GM12878 (cell line): Measurements from ENCODE around the gene HNMT. TPM values are rescaled to one million over a fixed set of nuclear protein-coding genes. Genes with fewer than 3 reads are reported as not detected.

Source experiments
- ATAC-seq: fragments of 200-7000 bp; cut with Tn5 transposase; 3 replicates; pipeline ENCODE4 v1.9.1; 2020; ENCODE audit warnings: mild to moderate bottlenecking, moderate library complexity
- BruUV-seq: library from RNA; stranded (reverse); fragments of 400-500 nt; replicated peaks from 2 replicates; lab custom pipeline; 2021; lab: Mats Ljungman, UMichigan
- CTCF ChIA-PET: fragments of 300-600 bp; sonication (Branson Sonifier 250); formaldehyde crosslinking; extraction: SDS; loops from one replicate; lab custom pipeline; 2021; ENCODE audit warnings: inconsistent platforms; lab: Yijun Ruan, JAX
- POLR2A ChIA-PET: fragments of 350-600 bp; formaldehyde crosslinking; extraction: SDS; loops from one replicate; lab custom pipeline; 2021; ENCODE audit warnings: inconsistent platforms; lab: Charles Lee
- RAD21 ChIA-PET: fragments of 300-600 bp; sonication (Branson Sonifier 250); formaldehyde crosslinking; loops from one replicate; lab custom pipeline; 2023; ENCODE audit warnings: antibody characterized with exemption; ENCODE audit not compliant: unreplicated experiment; lab: Charles Lee
- SMC1A ChIA-PET: fragments of 300-600 bp; sonication (Branson Sonifier 250); formaldehyde crosslinking; loops from one replicate; lab custom pipeline; 2023; ENCODE audit not compliant: unreplicated experiment, uncharacterized antibody; lab: Charles Lee
- DNase-seq: peaks from one replicate; pipeline ENCODE4 v3.0.0-alpha.2; 2011; ENCODE audit warnings: low read depth, low spot score
- FAIRE-seq: peaks from 3 replicates; lab custom pipeline; 2011; peaks lifted over from hg19 to GRCh38; lab: Jason Lieb, UNC
- H2AFZ ChIP-seq: 2 replicates; pipeline ENCODE4 v1.6.0; 2011; ENCODE audit warnings: low read depth, low read length, control low read depth; ENCODE audit not compliant: control insufficient read depth
- H3K27ac ChIP-seq: 2 replicates; pipeline ENCODE4 v1.5.1; 2011; ENCODE audit warnings: control low read depth; ENCODE audit not compliant: control insufficient read depth, insufficient read depth
- H3K27me3 ChIP-seq, 2 experiments: replicated peaks in 1 of 2; 2 replicates each; pipeline versions ENCODE4 v1.6.0 to v1.6.1; 2011; ENCODE audit warnings: low read length in 1 of 2; ENCODE audit not compliant: control insufficient read depth in 2 of 2, insufficient read depth in 2 of 2
- H3K36me3 ChIP-seq, 2 experiments: 2 replicates each; pipeline ENCODE4 v1.5.1; 2011; ENCODE audit warnings: low read length in 1 of 2; ENCODE audit not compliant: control insufficient read depth in 2 of 2, insufficient read depth in 2 of 2
- H3K4me1 ChIP-seq: 2 replicates; pipeline ENCODE4 v1.6.1; 2011; ENCODE audit warnings: mild to moderate bottlenecking, low read length, moderate library complexity, mixed read lengths; ENCODE audit not compliant: control insufficient read depth, insufficient read depth
- H3K4me2 ChIP-seq: 2 replicates; pipeline ENCODE4 v1.6.0; 2011; ENCODE audit warnings: control low read depth; ENCODE audit not compliant: control insufficient read depth, insufficient read depth
- H3K4me3 ChIP-seq: fragments of 200-600 bp; sonication (generic); 2 replicates; pipeline ENCODE4 v1.5.1; 2016
- H3K79me2 ChIP-seq: 2 replicates; pipeline ENCODE4 v1.6.0; 2011; ENCODE audit warnings: low read length; ENCODE audit not compliant: control insufficient read depth, insufficient read depth
- H3K9ac ChIP-seq: 2 replicates; pipeline ENCODE4 v1.8.0; 2011; ENCODE audit warnings: low read length, control low read depth, mixed read lengths; ENCODE audit not compliant: control insufficient read depth, insufficient read depth
- H3K9me3 ChIP-seq: replicated peaks from 3 replicates; pipeline ENCODE4 v1.5.1; 2011; ENCODE audit warnings: mild to moderate bottlenecking, low read length; ENCODE audit not compliant: control insufficient read depth, insufficient read depth
- H4K20me1 ChIP-seq: 2 replicates; pipeline ENCODE4 v1.6.0; 2011; ENCODE audit not compliant: control insufficient read depth, insufficient read depth
- ASH2L ChIP-seq: fragments of 300-600, 200-600 bp; sonication (generic); IDR thresholded peaks from 2 replicates; pipeline ENCODE4 v1.6.1; 2017; ENCODE audit warnings: low read depth, mild to moderate bottlenecking, borderline replicate concordance
- BHLHE40 ChIP-seq, 2 experiments: fragments of 450-650 bp in 1 of 2; IDR thresholded peaks; 2 replicates each; pipeline ENCODE4 v1.6.1; 2011 to 2017; ENCODE audit warnings: low read depth in 2 of 2, borderline replicate concordance in 1 of 2, improper control_type of control experiment in 1 of 2, low read length in 1 of 2, mild to moderate bottlenecking in 1 of 2
- CBFB ChIP-seq: IDR thresholded peaks from 2 replicates; pipeline ENCODE4 v1.6.1; 2016; ENCODE audit warnings: antibody characterized with exemption, low read depth
- GABPA ChIP-seq: IDR thresholded peaks from 2 replicates; pipeline ENCODE4 v1.6.1; 2014; ENCODE audit warnings: antibody characterized with exemption, low read depth, mild to moderate bottlenecking, inconsistent platforms
- HCFC1 ChIP-seq: fragments of 150-350 bp; IDR thresholded peaks from 2 replicates; pipeline ENCODE4 v1.6.1; 2014; ENCODE audit warnings: low read length
- IRF4 ChIP-seq: IDR thresholded peaks from 2 replicates; pipeline ENCODE4 v1.6.1; 2011; ENCODE audit warnings: low read depth, low read length
- MEF2A ChIP-seq: IDR thresholded peaks from 2 replicates; pipeline ENCODE4 v1.6.1; 2011; ENCODE audit warnings: low read depth, mild to moderate bottlenecking, low read length, moderate library complexity; ENCODE audit not compliant: insufficient read depth
- MXI1 ChIP-seq: fragments of 150-350 bp; IDR thresholded peaks from 2 replicates; pipeline ENCODE4 v1.6.1; 2011; ENCODE audit warnings: low read depth, mild to moderate bottlenecking, inconsistent platforms, low read length, improper control_type of control experiment
- PAX8 ChIP-seq: fragments of 450-650 bp; IDR thresholded peaks from 2 replicates; pipeline ENCODE4 v1.6.1; 2017; ENCODE audit warnings: mild to moderate bottlenecking, moderate library complexity
- WGBS: methylation state at CpG from one replicate; pipeline ENCODE4 v1.1.6; 2016; ENCODE audit warnings: low lambda C conversion rate; ENCODE audit not compliant: insufficient replicate concordance, insufficient coverage; ENCODE audit errors: missing lambda C conversion rate; 5-methylcytosine and 5-hydroxymethylcytosine counted together
- in situ Hi-C: fragments of 300-500 bp; cut with MboI; formaldehyde crosslinking; loops from 9 replicates; pipeline ENCODE4 v1.14.3; 2018; ENCODE audit warnings: mixed read lengths
- intact Hi-C: fragments of 100-400 bp; cut with micrococcal nuclease; formaldehyde crosslinking; loops from one replicate; pipeline ENCODE4 v1.14.2; 2022; ENCODE audit not compliant: unreplicated experiment
- polyA plus RNA-seq, 11 experiments: library from polyadenylated mRNA; depleted of rRNA in 4 of 11; unstranded in 6 of 11; stranded (reverse) in 5 of 11; fragments of >200 nt; fragmentation: Nextera tagmentation in 4 of 11; fragmentation: Illumina TruSeq in 1 of 11; extraction: Ambion mirVana in 4 of 11; extraction: Trizol in 1 of 11; gene quantifications; 1 replicate in 1 of 11; 2 replicates in 10 of 11; pipeline versions ENCODE4 v1.2.1 to v1.2.3, GENCODE V29; 2011 to 2016; ENCODE audit warnings: inconsistent platforms in 2 of 11, missing spikeins in 2 of 11, low read depth in 1 of 11
- total RNA-seq, 4 experiments: library from RNA; depleted of rRNA in 3 of 4; stranded (reverse); fragments of >200 nt in 3 of 4; fragmentation: Illumina TruSeq in 1 of 4; extraction: Trizol in 1 of 4; gene quantifications; 2 replicates each; pipeline versions ENCODE4 v1.2.1 to v1.2.3, GENCODE V29; 2013 to 2021
- TF ChIP-seq, protein P1 (sequence below): IDR thresholded peaks from 2 replicates; pipeline ENCODE4 v1.6.1; 2012; ENCODE audit warnings: low read depth, low read length, improper control_type of control experiment
- TF ChIP-seq, protein P2 (sequence below): fragments of 450-650 bp; IDR thresholded peaks from 2 replicates; pipeline ENCODE4 v1.6.1; 2018; ENCODE audit warnings: mild to moderate bottlenecking, low read depth, moderate library complexity; ENCODE audit not compliant: partially characterized antibody
- TF ChIP-seq, protein P3 (sequence below): IDR thresholded peaks from 2 replicates; pipeline ENCODE4 v1.6.1; 2012; ENCODE audit warnings: improper control_type of control experiment, low read depth, low read length; ENCODE audit not compliant: insufficient replicate concordance

The HNMT gene
- total and polyA plus RNA-seq, 10 of the 15 experiments (the other 5 are each of a cell fraction or from before 2014, with no cell fraction given): not detected

DNA sequence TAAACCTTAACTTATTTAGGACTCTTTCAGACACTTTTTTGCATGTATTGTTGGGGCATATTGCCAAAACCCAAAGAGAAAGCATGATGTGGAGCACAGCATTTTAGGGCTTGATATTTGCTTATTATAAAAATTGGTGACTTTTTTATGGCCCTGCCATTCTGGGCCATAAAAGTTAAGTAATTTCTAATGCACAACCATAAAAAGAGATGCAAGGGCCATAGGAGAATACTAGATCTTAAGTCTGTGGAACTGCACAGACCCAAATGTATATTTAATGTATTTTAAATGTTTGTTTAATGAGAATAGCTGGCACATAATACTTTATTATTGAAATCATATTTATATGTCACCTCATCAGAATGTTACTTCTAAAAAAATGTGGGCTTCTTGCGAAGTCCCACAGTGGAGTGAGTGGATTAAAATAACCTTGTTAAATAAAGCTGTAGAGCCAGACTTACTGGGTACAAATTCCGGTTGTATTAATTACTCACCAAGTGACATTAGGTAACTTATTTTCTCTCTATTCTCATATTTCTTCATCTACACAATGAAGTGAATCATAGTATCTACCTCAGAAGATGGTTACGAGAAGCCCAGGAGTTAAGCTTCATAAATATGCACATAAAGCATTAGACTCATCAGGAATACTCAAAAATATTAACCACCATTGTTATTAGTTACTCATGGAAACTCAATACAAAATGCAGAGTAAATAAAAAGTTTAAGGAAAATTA lies 52.2 kb downstream of the HNMT start:
- no peaks in the 10 kb centered on the region for H3K4me1 ChIP-seq
- ChIA-PET RAD21 (no interaction called here), SMC1A (interaction anchor here (0.7 to 1.2 kb wide), 3 partner anchors 10 to 201 kb away, joined by 3 read pairs; no protein-coding TSS in a partner anchor), POLR2A (no interaction called here), CTCF (interaction anchor here (1.2 kb wide), 3 partner anchors 24 to 70 kb away, joined by 3 to 4 read pairs (median 3); no protein-coding TSS in a partner anchor)
- H4K20me1 ChIP-seq: no peaks in the 10 kb centered on the region
- TF ChIP-seq IRF4 (no peak), PAX8 (no peak), BHLHE40 (IDR thresholded peaks at IDR 0.05; ENCODE audit: borderline replicate concordance in 1 of 2, low read depth in 2 of 2, low read length in 1 of 2) (no peak), HCFC1 (no peak), GABPA (no peak), MEF2A (no peak), ASH2L (no peak), CBFB (no peak), MXI1 (no peak)
- TF ChIP-seq, protein P1, sequence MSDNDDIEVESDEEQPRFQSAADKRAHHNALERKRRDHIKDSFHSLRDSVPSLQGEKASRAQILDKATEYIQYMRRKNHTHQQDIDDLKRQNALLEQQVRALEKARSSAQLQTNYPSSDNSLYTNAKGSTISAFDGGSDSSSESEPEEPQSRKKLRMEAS: no peak
- TF ChIP-seq, protein P2, sequence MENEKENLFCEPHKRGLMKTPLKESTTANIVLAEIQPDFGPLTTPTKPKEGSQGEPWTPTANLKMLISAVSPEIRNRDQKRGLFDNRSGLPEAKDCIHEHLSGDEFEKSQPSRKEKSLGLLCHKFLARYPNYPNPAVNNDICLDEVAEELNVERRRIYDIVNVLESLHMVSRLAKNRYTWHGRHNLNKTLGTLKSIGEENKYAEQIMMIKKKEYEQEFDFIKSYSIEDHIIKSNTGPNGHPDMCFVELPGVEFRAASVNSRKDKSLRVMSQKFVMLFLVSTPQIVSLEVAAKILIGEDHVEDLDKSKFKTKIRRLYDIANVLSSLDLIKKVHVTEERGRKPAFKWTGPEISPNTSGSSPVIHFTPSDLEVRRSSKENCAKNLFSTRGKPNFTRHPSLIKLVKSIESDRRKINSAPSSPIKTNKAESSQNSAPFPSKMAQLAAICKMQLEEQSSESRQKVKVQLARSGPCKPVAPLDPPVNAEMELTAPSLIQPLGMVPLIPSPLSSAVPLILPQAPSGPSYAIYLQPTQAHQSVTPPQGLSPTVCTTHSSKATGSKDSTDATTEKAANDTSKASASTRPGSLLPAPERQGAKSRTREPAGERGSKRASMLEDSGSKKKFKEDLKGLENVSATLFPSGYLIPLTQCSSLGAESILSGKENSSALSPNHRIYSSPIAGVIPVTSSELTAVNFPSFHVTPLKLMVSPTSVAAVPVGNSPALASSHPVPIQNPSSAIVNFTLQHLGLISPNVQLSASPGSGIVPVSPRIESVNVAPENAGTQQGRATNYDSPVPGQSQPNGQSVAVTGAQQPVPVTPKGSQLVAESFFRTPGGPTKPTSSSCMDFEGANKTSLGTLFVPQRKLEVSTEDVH: no peak
- TF ChIP-seq, protein P3, sequence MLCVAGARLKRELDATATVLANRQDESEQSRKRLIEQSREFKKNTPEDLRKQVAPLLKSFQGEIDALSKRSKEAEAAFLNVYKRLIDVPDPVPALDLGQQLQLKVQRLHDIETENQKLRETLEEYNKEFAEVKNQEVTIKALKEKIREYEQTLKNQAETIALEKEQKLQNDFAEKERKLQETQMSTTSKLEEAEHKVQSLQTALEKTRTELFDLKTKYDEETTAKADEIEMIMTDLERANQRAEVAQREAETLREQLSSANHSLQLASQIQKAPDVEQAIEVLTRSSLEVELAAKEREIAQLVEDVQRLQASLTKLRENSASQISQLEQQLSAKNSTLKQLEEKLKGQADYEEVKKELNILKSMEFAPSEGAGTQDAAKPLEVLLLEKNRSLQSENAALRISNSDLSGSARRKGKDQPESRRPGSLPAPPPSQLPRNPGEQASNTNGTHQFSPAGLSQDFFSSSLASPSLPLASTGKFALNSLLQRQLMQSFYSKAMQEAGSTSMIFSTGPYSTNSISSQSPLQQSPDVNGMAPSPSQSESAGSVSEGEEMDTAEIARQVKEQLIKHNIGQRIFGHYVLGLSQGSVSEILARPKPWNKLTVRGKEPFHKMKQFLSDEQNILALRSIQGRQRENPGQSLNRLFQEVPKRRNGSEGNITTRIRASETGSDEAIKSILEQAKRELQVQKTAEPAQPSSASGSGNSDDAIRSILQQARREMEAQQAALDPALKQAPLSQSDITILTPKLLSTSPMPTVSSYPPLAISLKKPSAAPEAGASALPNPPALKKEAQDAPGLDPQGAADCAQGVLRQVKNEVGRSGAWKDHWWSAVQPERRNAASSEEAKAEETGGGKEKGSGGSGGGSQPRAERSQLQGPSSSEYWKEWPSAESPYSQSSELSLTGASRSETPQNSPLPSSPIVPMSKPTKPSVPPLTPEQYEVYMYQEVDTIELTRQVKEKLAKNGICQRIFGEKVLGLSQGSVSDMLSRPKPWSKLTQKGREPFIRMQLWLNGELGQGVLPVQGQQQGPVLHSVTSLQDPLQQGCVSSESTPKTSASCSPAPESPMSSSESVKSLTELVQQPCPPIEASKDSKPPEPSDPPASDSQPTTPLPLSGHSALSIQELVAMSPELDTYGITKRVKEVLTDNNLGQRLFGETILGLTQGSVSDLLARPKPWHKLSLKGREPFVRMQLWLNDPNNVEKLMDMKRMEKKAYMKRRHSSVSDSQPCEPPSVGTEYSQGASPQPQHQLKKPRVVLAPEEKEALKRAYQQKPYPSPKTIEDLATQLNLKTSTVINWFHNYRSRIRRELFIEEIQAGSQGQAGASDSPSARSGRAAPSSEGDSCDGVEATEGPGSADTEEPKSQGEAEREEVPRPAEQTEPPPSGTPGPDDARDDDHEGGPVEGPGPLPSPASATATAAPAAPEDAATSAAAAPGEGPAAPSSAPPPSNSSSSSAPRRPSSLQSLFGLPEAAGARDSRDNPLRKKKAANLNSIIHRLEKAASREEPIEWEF: no peak
- no peak overlapping the region for H2AFZ ChIP-seq
- no peak overlapping the region for H3K4me2 ChIP-seq
- no peak overlapping the region for H3K9ac ChIP-seq
- intact Hi-C loops: no loop called here
- DNase-seq (no peak), ATAC-seq (no peak), FAIRE-seq (no peak)
- H3K9me3 ChIP-seq: no peaks in the 10 kb centered on the region
- no peak overlapping the region for H3K27ac ChIP-seq
- H3K4me3 ChIP-seq: no peak overlapping the region
- H3K79me2 ChIP-seq: no peaks in the 10 kb centered on the region
- no peaks in the 10 kb centered on the region for H3K27me3 ChIP-seq
- BruUV-seq: no TSS peak
- WGBS: 43% methylated on average over 3 of the region's 3 CpGs
- in situ Hi-C loops: no loop called here
- H3K36me3 ChIP-seq: no peaks in the 10 kb centered on the region
